SK-N-SH treated with all-trans-retinoic acid at 6 μM for 48 hours (cell line): Measurements from ENCODE around the gene NRDE2.

Source experiments
- BACH2 ChIP-seq: fragments of 250-450 bp; sonication (Bioruptor Pico); IDR thresholded peaks from 2 replicates; pipeline ENCODE4 v1.9.0; 2021; ENCODE audit warnings: mild to moderate bottlenecking, borderline replicate concordance
- ESRRG ChIP-seq: fragments of 250-450 bp; sonication (Bioruptor Pico); IDR thresholded peaks from 2 replicates; pipeline ENCODE4 v1.6.1; 2021; ENCODE audit warnings: mild to moderate bottlenecking
- OSR1 ChIP-seq: fragments of 250-450 bp; sonication (Bioruptor Pico); IDR thresholded peaks from 2 replicates; pipeline ENCODE4 v1.8.0; 2022; ENCODE audit warnings: moderate library complexity, mild to moderate bottlenecking, inconsistent platforms
- PATZ1 ChIP-seq: fragments of 250-450 bp; sonication (Bioruptor Pico); IDR thresholded peaks from 2 replicates; pipeline ENCODE4 v1.8.0; 2020; ENCODE audit warnings: mild to moderate bottlenecking, moderate library complexity, borderline replicate concordance
- RARB ChIP-seq: fragments of 250-450 bp; sonication (Bioruptor Pico); IDR thresholded peaks from 2 replicates; pipeline ENCODE4 v1.8.0; 2021; ENCODE audit warnings: mild to moderate bottlenecking, moderate library complexity
- TOX ChIP-seq: fragments of 250-450 bp; sonication (Bioruptor Pico); IDR thresholded peaks from 2 replicates; pipeline ENCODE4 v1.8.0; 2021; ENCODE audit warnings: mild to moderate bottlenecking, moderate library complexity, borderline replicate concordance
- ZFP30 ChIP-seq: fragments of 450-650 bp; formaldehyde crosslinking; IDR thresholded peaks from 2 replicates; pipeline ENCODE4 v1.5.0; 2022; ENCODE audit warnings: mild to moderate bottlenecking, moderate library complexity
- ZNF8 ChIP-seq: fragments of 450-650 bp; formaldehyde crosslinking; IDR thresholded peaks from 2 replicates; pipeline ENCODE4 v1.5.0; 2020; ENCODE audit warnings: mild to moderate bottlenecking, moderate library complexity

GRCh38 chr14:90362558-90362896, 30.8 kb upstream of the NRDE2 start:
- TF ChIP-seq OSR1 (CRISPR knock-in tag), result no peak
- TF ChIP-seq PATZ1 (CRISPR knock-in tag), result no peak
- TF ChIP-seq ZNF8 (CRISPR knock-in tag), result no peak
- TF ChIP-seq TOX (CRISPR knock-in tag), result no peak
- TF ChIP-seq BACH2 (CRISPR knock-in tag), result no peak
- TF ChIP-seq RARB (CRISPR knock-in tag), result no peak
- no peak for TF ChIP-seq ESRRG (CRISPR knock-in tag)
- TF ChIP-seq ZFP30 (CRISPR knock-in tag), result no peak
